Measurements from ENCODE around the gene PPP1R3C.

Gene PPP1R3C

GRCh38 chr10:91642831-91643692 lies 10.2 kb upstream of the PPP1R3C start:
- Histone ChIP-seq H3K36me3 (ENCODE audit: low read depth) (no peaks in the 10 kb centered on the region), H3K9me3 (ENCODE audit: severe bottlenecking) (no peaks in the 10 kb centered on the region), H3K4me3 (ENCODE audit: severe bottlenecking) (no peak overlapping the region), H3K27me3 (ENCODE audit: insufficient read depth, poor library complexity, severe bottlenecking) (no peaks in the 10 kb centered on the region), H3K4me1 (ENCODE audit: insufficient read depth, poor library complexity, severe bottlenecking) (peaks cover 17% of the 10 kb centered on the region), H3K27ac (ENCODE audit: poor library complexity, severe bottlenecking) (peak overlapping the region; percentile 92)
- TF ChIP-seq, protein P1, sequence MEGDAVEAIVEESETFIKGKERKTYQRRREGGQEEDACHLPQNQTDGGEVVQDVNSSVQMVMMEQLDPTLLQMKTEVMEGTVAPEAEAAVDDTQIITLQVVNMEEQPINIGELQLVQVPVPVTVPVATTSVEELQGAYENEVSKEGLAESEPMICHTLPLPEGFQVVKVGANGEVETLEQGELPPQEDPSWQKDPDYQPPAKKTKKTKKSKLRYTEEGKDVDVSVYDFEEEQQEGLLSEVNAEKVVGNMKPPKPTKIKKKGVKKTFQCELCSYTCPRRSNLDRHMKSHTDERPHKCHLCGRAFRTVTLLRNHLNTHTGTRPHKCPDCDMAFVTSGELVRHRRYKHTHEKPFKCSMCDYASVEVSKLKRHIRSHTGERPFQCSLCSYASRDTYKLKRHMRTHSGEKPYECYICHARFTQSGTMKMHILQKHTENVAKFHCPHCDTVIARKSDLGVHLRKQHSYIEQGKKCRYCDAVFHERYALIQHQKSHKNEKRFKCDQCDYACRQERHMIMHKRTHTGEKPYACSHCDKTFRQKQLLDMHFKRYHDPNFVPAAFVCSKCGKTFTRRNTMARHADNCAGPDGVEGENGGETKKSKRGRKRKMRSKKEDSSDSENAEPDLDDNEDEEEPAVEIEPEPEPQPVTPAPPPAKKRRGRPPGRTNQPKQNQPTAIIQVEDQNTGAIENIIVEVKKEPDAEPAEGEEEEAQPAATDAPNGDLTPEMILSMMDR (IDR thresholded peaks at IDR 0.05; ENCODE audit: poor library complexity, severe bottlenecking) = no peak
- no peak for DNase-seq (ENCODE audit: low spot score)
- peak; percentile 90 for ATAC-seq (ENCODE audit: low read depth)

- Histone ChIP-seq H3K4me3 (ENCODE audit: severe bottlenecking) (no peak overlapping the region), H3K4me1 (ENCODE audit: insufficient read depth, poor library complexity, severe bottlenecking) (peaks cover 3% of the 10 kb centered on the region), H3K9me3 (ENCODE audit: severe bottlenecking) (no peaks in the 10 kb centered on the region), H3K36me3 (ENCODE audit: low read depth) (0 out of 2 replicates have a peak, but pooled peaks cover 2% of the 10 kb centered on the region), H3K27ac (ENCODE audit: poor library complexity, severe bottlenecking) (no peak overlapping the region), H3K27me3 (ENCODE audit: insufficient read depth, poor library complexity, severe bottlenecking) (no peaks in the 10 kb centered on the region)
- ATAC-seq (ENCODE audit: low read depth) (no peak), DNase-seq (ENCODE audit: low spot score) (no peak)
- TF ChIP-seq, protein P1 (IDR thresholded peaks at IDR 0.05; ENCODE audit: poor library complexity, severe bottlenecking) = no peak
Measured at GRCh38 chr10:91636892-91637291, 4.0 kb upstream of the PPP1R3C start.

DNA sequence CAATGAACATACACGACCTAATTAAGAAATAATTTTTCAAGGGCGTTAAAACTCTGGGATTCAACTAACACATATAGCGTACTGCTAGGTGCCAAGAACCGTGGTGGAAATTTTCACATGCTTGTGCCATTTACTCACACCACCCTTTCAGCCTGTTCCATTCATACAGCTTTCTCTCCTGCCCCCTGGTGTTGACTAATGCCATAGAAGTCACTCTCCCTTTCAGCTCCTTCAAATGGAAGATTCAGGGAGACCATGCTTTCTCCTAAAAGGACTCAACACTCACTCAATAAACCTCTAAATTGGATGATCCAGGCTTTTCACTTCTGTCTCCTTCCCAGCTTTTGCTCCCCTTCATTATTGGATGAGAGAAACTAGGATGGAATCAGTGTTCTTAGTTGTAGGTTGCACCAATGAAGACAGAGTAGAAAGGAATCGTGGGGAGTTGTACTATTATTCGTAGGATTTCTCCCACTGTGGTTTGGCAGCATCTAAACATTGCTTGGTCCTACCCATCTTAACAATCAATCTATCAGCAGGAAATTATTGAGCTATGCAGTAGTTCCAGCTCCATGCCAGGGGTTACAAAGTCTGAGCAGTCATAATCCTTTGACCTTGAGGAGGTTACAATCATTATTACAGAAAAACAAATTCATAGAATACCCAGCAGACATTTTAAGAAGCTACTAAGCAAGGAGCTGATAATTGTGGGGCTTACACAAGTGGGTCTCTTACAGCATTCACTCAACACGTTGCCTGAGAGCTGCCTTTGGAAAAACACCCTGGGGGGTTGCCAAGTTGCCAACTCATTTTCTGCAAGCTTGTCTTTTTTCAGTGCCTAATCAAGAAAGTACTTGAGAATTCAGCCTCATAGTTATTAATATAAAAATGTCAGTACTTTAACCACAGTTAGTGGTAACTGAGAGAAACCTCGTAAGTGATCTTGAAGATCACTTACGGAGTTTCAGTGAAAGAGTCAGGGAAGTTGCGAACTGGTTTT lies 2.8 kb upstream of the PPP1R3C start:
- no peak overlapping the region for H3K4me3 ChIP-seq (ENCODE audit: severe bottlenecking)
- no peaks in the 10 kb centered on the region for H3K27me3 ChIP-seq (ENCODE audit: insufficient read depth, poor library complexity, severe bottlenecking)
- no peak overlapping the region for H3K27ac ChIP-seq (ENCODE audit: poor library complexity, severe bottlenecking)
- peaks cover 14% of the 10 kb centered on the region for H3K36me3 ChIP-seq (ENCODE audit: low read depth)
- no peak for DNase-seq (ENCODE audit: low spot score)
- TF ChIP-seq, protein P1 (IDR thresholded peaks at IDR 0.05; ENCODE audit: poor library complexity, severe bottlenecking) = peak; percentile 77
- H3K4me1 ChIP-seq (ENCODE audit: insufficient read depth, poor library complexity, severe bottlenecking) = peaks cover 3% of the 10 kb centered on the region
- ATAC-seq (ENCODE audit: low read depth) = no peak
- H3K9me3 ChIP-seq (ENCODE audit: severe bottlenecking) = no peaks in the 10 kb centered on the region

- no peak overlapping the region for H3K4me3 ChIP-seq (ENCODE audit: severe bottlenecking)
- no peaks in the 10 kb centered on the region for H3K27me3 ChIP-seq (ENCODE audit: insufficient read depth, poor library complexity, severe bottlenecking)
- H3K9me3 ChIP-seq (ENCODE audit: severe bottlenecking) = no peaks in the 10 kb centered on the region
- H3K4me1 ChIP-seq (ENCODE audit: insufficient read depth, poor library complexity, severe bottlenecking) = peaks cover 7% of the 10 kb centered on the region
- ATAC-seq (ENCODE audit: low read depth) = no peak
- H3K27ac ChIP-seq (ENCODE audit: poor library complexity, severe bottlenecking) = no peak overlapping the region
- H3K36me3 ChIP-seq (ENCODE audit: low read depth) = peaks cover 22% of the 10 kb centered on the region
- TF ChIP-seq, protein P1 (IDR thresholded peaks at IDR 0.05; ENCODE audit: poor library complexity, severe bottlenecking) = no peak
- no peak for DNase-seq (ENCODE audit: low spot score)
Measured at GRCh38 chr10:91634898-91635297, 2.0 kb upstream of the PPP1R3C start.

Measured in RWPE2 (cell line).